CD4-positive, alpha-beta T cell (primary cell): ENCODE results near the gene GPR83. TPM values are rescaled to one million over a fixed set of nuclear protein-coding genes. Genes with fewer than 3 reads are reported as not detected.

Experiments
- ATAC-seq: fragments of 200-7000 bp; cut with Tn5 transposase; one replicate; pipeline ENCODE4 v1.10.0; 2022; ENCODE audit warnings: mild to moderate bottlenecking; ENCODE audit not compliant: poor library complexity
- CTCF ChIA-PET: fragments of 350-600 bp; sonication (Branson Sonifier 250); formaldehyde crosslinking; loops from one replicate; lab custom pipeline; 2021; ENCODE audit warnings: antibody characterized with exemption, inconsistent platforms; lab: Charles Lee
- POLR2A ChIA-PET: fragments of 350-600 bp; sonication (Branson Sonifier 250); formaldehyde crosslinking; loops from one replicate; lab custom pipeline; 2021; ENCODE audit warnings: antibody characterized with exemption, inconsistent platforms; lab: Charles Lee
- DNase-seq, 14 experiments: peaks; one replicate each; pipeline ENCODE4 v3.0.0-alpha.2; 2013 to 2020; ENCODE audit warnings: mixed read lengths in 2 of 14
- H3K27ac ChIP-seq, 2 donors: one replicate each; pipeline versions ENCODE4 v1.5.1 to v1.7.0; 2013; ENCODE audit warnings: low read length in 2 of 2, low read depth in 1 of 2, mild to moderate bottlenecking in 1 of 2
- H3K27me3 ChIP-seq, 2 experiments: 1 replicate in 1 of 2; 2 replicates in 1 of 2; pipeline versions ENCODE4 v1.6.1 to v1.7.0; 2013; ENCODE audit warnings: low read length in 2 of 2, control low read depth in 1 of 2, mild to moderate bottlenecking in 1 of 2, moderate library complexity in 1 of 2; ENCODE audit not compliant: insufficient read depth in 2 of 2, control insufficient read depth in 1 of 2
- H3K36me3 ChIP-seq: one replicate; pipeline ENCODE4 v1.6.1; 2013; ENCODE audit warnings: low read length, control low read depth; ENCODE audit not compliant: insufficient read depth
- H3K4me1 ChIP-seq: one replicate; pipeline ENCODE4 v1.6.1; 2013; ENCODE audit warnings: low read length, control low read depth; ENCODE audit not compliant: insufficient read depth
- H3K4me3 ChIP-seq: one replicate; pipeline ENCODE4 v1.5.1; 2013; ENCODE audit warnings: mild to moderate bottlenecking, low read length, moderate library complexity
- H3K9me3 ChIP-seq, 2 experiments: 1 replicate in 1 of 2; 2 replicates in 1 of 2; pipeline versions ENCODE4 v1.6.1 to v1.7.0; 2013; ENCODE audit warnings: low read length in 2 of 2, mild to moderate bottlenecking in 2 of 2, control low read depth in 1 of 2, moderate library complexity in 1 of 2; ENCODE audit not compliant: control insufficient read depth in 1 of 2, insufficient read depth in 1 of 2
- H3K27ac Mint-ChIP-seq: one replicate; pipeline ENCODE4 v1.8.0; 2020; ENCODE audit warnings: mixed read lengths
- H3K27me3 Mint-ChIP-seq: one replicate; pipeline ENCODE4 v1.8.0; 2021; ENCODE audit warnings: mixed read lengths
- H3K36me3 Mint-ChIP-seq: one replicate; pipeline ENCODE4 v1.8.0; 2021; ENCODE audit warnings: low read depth, mixed read lengths
- H3K4me1 Mint-ChIP-seq: one replicate; pipeline ENCODE4 v1.8.0; 2021; ENCODE audit warnings: low read depth, mixed read lengths
- H3K4me3 Mint-ChIP-seq: one replicate; pipeline ENCODE4 v1.8.0; 2020; ENCODE audit warnings: mild to moderate bottlenecking, mixed read lengths
- H3K9me3 Mint-ChIP-seq: one replicate; pipeline ENCODE4 v1.8.0; 2020; ENCODE audit warnings: mixed read lengths
- CTCF ChIP-seq: fragments of 200-600 bp; IDR thresholded peaks from one replicate; pipeline ENCODE4 v1.8.0; 2022; ENCODE audit warnings: antibody characterized with exemption, mild to moderate bottlenecking
- intact Hi-C, 2 experiments: fragments of 100-400 bp; cut with DNase I in 1 of 2; cut with micrococcal nuclease in 1 of 2; formaldehyde crosslinking; loops; one replicate each; pipeline versions ENCODE4 v1.15.1 to v1.9.0; 2023 to 2025; cut with DNase I, micrococcal nuclease
- total RNA-seq, 174 experiments: library from RNA in 2 of 174; stranded (reverse) in 2 of 174; gene quantifications; one replicate each; pipeline ENCODE4 v1.2.3 and lab custom pipeline; 2021 to 2026

Gene GPR83
- total RNA-seq, 2 experiments from 2014 or later = 0.11 TPM; not detected in 1

GRCh38 chr11:94338651-94339050 lies 62.6 kb downstream of the GPR83 start:
- Histone ChIP-seq H3K4me3 (no peak overlapping the region), H3K4me1 (no peaks in the 10 kb centered on the region), H3K9me3 (peaks cover 0 to 5% of the 10 kb centered on the region in 2 experiments), H3K36me3 (no peaks in the 10 kb centered on the region), H3K27me3 (peaks cover 0 to 4% of the 10 kb centered on the region in 2 experiments), H3K27ac (no peak overlapping the region)
- no peak overlapping the region for H3K4me3 Mint-ChIP-seq
- intact Hi-C loops = no loop called here
- H3K27ac Mint-ChIP-seq = no peak overlapping the region
- H3K36me3 Mint-ChIP-seq = no peaks in the 10 kb centered on the region
- TF ChIP-seq CTCF = no peak
- DNase-seq (no peak), ATAC-seq (no peak)
- H3K9me3 Mint-ChIP-seq = peaks cover 3% of the 10 kb centered on the region
- H3K4me1 Mint-ChIP-seq = no peaks in the 10 kb centered on the region
- peaks cover 22% of the 10 kb centered on the region for H3K27me3 Mint-ChIP-seq
- ChIA-PET CTCF (no interaction called here), POLR2A (no interaction called here)

GRCh38 chr11:94336033-94336432 lies 65.2 kb downstream of the GPR83 start:
- H3K4me1 ChIP-seq = no peaks in the 10 kb centered on the region
- H3K4me3 ChIP-seq = no peak overlapping the region
- DNase-seq (no peak), ATAC-seq (no peak)
- H3K4me1 Mint-ChIP-seq = no peaks in the 10 kb centered on the region
- H3K9me3 Mint-ChIP-seq = peaks cover 3% of the 10 kb centered on the region
- no peaks in the 10 kb centered on the region for H3K36me3 Mint-ChIP-seq
- H3K9me3 ChIP-seq = peaks cover 0 to 5% of the 10 kb centered on the region in 2 experiments
- peaks cover 28% of the 10 kb centered on the region for H3K27me3 Mint-ChIP-seq
- H3K4me3 Mint-ChIP-seq = no peak overlapping the region
- ChIA-PET CTCF (no interaction called here), POLR2A (no interaction called here)
- H3K36me3 ChIP-seq = no peaks in the 10 kb centered on the region
- H3K27me3 ChIP-seq = peaks cover 0 to 4% of the 10 kb centered on the region in 2 experiments
- TF ChIP-seq CTCF = no peak
- no peak overlapping the region for H3K27ac Mint-ChIP-seq
- no peak overlapping the region for H3K27ac ChIP-seq
- intact Hi-C loops = no loop called here

GRCh38 chr11:94332814-94333213 lies 68.4 kb downstream of the GPR83 start:
- Histone ChIP-seq H3K4me1 (no peaks in the 10 kb centered on the region), H3K9me3 (no peaks in the 10 kb centered on the region), H3K4me3 (no peak overlapping the region), H3K27ac (no peak overlapping the region), H3K36me3 (no peaks in the 10 kb centered on the region), H3K27me3 (no peaks in the 10 kb centered on the region)
- CTCF ChIA-PET = no interaction called here
- no peaks in the 10 kb centered on the region for H3K4me1 Mint-ChIP-seq
- no peak overlapping the region for H3K4me3 Mint-ChIP-seq
- ATAC-seq (no peak), DNase-seq (no peak)
- H3K9me3 Mint-ChIP-seq = peaks cover 3% of the 10 kb centered on the region
- H3K36me3 Mint-ChIP-seq = no peaks in the 10 kb centered on the region
- POLR2A ChIA-PET = no interaction called here
- intact Hi-C loops = no loop called here
- peaks cover 24% of the 10 kb centered on the region for H3K27me3 Mint-ChIP-seq
- TF ChIP-seq CTCF = no peak
- H3K27ac Mint-ChIP-seq = no peak overlapping the region
